ENCODE data around the gene DNAH8.
A peak's percentile ranks its signal among the peaks of the same experiment; 100 is the strongest.

DNAH8 gene

DNA sequence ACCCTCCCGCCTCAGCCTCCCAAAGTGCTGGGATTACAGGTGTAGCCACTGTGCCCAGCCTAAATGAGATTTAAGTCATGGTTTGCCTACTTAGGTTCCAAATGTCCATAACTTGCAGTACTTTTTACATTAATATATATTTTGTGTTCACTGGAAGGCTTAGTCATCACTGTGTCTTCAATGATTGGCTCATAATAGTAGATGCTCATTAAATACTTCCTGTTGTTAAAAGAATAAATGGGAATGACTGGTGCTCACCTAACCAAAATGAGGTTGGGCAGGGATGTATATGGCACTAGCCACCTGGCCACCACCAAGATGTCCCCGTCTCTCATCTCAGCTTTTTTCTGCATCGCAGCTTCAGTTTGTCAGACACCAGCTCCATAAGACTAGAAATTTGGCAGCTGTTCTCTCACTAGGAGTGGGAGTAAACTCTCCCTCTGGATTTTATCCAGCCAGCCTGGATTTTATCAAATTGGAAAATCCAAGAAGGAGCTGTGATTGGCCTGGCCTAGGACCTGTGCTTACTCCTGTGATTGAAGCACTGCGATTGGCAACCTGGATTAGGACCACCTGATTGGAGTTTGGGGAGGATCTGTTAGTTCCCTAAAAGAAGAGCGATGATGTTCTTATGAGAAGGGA lies 11.0 kb upstream of the DNAH8 start:
- H3K9ac ChIP-seq (ENCODE audit: low read depth, low read length): no peak overlapping the region
- H3K27me3 ChIP-seq (ENCODE audit: control insufficient read depth, insufficient read depth, low read length): no peaks in the 10 kb centered on the region
- no peaks in the 10 kb centered on the region for H3K9me3 ChIP-seq (ENCODE audit: control insufficient read depth, insufficient read depth, low read length)
- no peak overlapping the region for H3K4me3 ChIP-seq (ENCODE audit: low read depth, low read length)
- no peaks in the 10 kb centered on the region for H3K4me1 ChIP-seq (ENCODE audit: control insufficient read depth, insufficient read depth, low read length)
- H3K36me3 ChIP-seq (ENCODE audit: control insufficient read depth, insufficient read depth, low read length): peaks cover 3% of the 10 kb centered on the region

DNA sequence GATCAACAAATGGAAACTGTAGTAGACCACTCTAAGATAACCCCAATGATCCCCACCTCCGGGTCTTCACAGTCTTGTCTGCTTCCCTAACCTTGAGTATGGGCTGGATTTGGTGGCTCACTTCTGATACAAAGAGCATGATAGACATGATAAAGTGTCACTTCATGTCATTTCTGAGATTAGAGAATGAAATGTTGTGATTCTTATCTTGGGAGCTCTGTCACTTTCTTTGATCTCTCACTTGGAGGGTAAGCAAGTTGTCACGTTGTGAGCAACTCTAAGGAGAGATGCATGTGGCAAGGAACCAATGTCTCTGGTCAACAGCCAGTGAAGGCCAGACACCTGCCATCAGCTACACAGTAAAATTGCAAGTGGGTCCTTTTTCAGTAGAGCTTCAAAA lies 9.2 kb upstream of the DNAH8 start:
- Histone ChIP-seq H3K27me3 (ENCODE audit: control insufficient read depth, insufficient read depth, low read length) (no peaks in the 10 kb centered on the region), H3K4me3 (ENCODE audit: low read depth, low read length) (no peak overlapping the region), H3K9ac (ENCODE audit: low read depth, low read length) (no peak overlapping the region), H3K9me3 (ENCODE audit: control insufficient read depth, insufficient read depth, low read length) (no peaks in the 10 kb centered on the region), H3K36me3 (ENCODE audit: control insufficient read depth, insufficient read depth, low read length) (no peaks in the 10 kb centered on the region), H3K4me1 (ENCODE audit: control insufficient read depth, insufficient read depth, low read length) (no peaks in the 10 kb centered on the region)

- Histone ChIP-seq H3K4me3 (ENCODE audit: low read depth, low read length) (no peak overlapping the region), H3K4me1 (ENCODE audit: control insufficient read depth, insufficient read depth, low read length) (no peaks in the 10 kb centered on the region), H3K36me3 (ENCODE audit: control insufficient read depth, insufficient read depth, low read length) (no peaks in the 10 kb centered on the region), H3K9me3 (ENCODE audit: control insufficient read depth, insufficient read depth, low read length) (no peaks in the 10 kb centered on the region), H3K27me3 (ENCODE audit: control insufficient read depth, insufficient read depth, low read length) (peaks cover 6% of the 10 kb centered on the region), H3K9ac (ENCODE audit: low read depth, low read length) (no peak overlapping the region)
Measured at GRCh38 chr6:38708496-38708895, 6.6 kb upstream of the DNAH8 start.

- H3K9ac ChIP-seq (ENCODE audit: low read depth, low read length): no peak overlapping the region
- peaks cover 29% of the 10 kb centered on the region for H3K27me3 ChIP-seq (ENCODE audit: control insufficient read depth, insufficient read depth, low read length)
- H3K4me3 ChIP-seq (ENCODE audit: low read depth, low read length): no peak overlapping the region
- H3K4me1 ChIP-seq (ENCODE audit: control insufficient read depth, insufficient read depth, low read length): no peaks in the 10 kb centered on the region
- H3K36me3 ChIP-seq (ENCODE audit: control insufficient read depth, insufficient read depth, low read length): no peaks in the 10 kb centered on the region
- no peaks in the 10 kb centered on the region for H3K9me3 ChIP-seq (ENCODE audit: control insufficient read depth, insufficient read depth, low read length)
Measured at GRCh38 chr6:38713812-38714211, 1.3 kb upstream of the DNAH8 start.

DNA sequence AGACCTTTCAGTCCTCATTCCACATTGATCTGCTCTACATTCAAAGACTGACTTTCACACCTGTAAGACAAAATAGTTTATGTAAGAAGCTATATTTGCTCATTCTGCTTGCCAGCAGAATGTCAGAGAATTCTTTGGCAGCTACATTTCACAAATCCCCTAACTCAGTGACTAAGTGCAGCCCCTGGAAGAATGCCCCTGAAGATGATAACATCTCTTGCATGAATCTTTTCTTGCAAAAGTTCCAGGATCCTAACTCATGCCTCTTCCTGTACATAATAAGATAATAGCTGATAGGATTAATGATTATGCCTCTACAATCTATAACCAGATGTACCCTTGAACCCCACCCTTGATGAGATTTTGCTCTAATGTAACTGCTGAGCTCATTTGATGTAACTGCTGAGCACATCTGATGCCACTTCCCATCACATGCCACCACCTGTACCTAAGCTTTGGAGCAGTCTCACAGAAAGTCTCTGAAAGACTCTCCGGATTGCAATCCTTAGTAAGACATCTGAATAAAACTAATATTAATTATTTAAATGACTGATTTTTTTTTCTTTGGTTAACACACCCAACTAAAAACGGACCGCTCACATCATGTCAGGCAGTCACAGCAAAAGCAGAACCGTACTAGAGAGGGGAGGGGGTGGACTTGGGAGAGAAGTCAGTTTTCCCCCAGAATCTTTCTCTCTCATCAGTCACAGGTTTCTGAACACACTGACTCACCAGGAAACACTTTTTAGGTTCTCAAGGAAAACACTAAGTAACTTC lies 684 bp upstream of the DNAH8 start:
- Histone ChIP-seq H3K4me3 (ENCODE audit: low read depth, low read length) (peak overlapping the region; percentile 43), H3K27me3 (ENCODE audit: control insufficient read depth, insufficient read depth, low read length) (peaks cover 29% of the 10 kb centered on the region)

GRCh38 chr6:38716825-38717224 lies 1.7 kb downstream of the DNAH8 start:
- peaks cover 29% of the 10 kb centered on the region for H3K27me3 ChIP-seq (ENCODE audit: control insufficient read depth, insufficient read depth, low read length)
- no peaks in the 10 kb centered on the region for H3K36me3 ChIP-seq (ENCODE audit: control insufficient read depth, insufficient read depth, low read length)
- H3K9me3 ChIP-seq (ENCODE audit: control insufficient read depth, insufficient read depth, low read length): no peaks in the 10 kb centered on the region
- no peak overlapping the region for H3K9ac ChIP-seq (ENCODE audit: low read depth, low read length)
- H3K4me3 ChIP-seq (ENCODE audit: low read depth, low read length): no peak overlapping the region
- H3K4me1 ChIP-seq (ENCODE audit: control insufficient read depth, insufficient read depth, low read length): no peaks in the 10 kb centered on the region

More for the DNA sequence above, 684 bp upstream of the DNAH8 start:
- H3K9ac ChIP-seq (ENCODE audit: low read depth, low read length): no peak overlapping the region
- no peaks in the 10 kb centered on the region for H3K4me1 ChIP-seq (ENCODE audit: control insufficient read depth, insufficient read depth, low read length)
- H3K9me3 ChIP-seq (ENCODE audit: control insufficient read depth, insufficient read depth, low read length): no peaks in the 10 kb centered on the region
- H3K36me3 ChIP-seq (ENCODE audit: control insufficient read depth, insufficient read depth, low read length): no peaks in the 10 kb centered on the region

GRCh38 chr6:38719358-38719757 lies 4.2 kb downstream of the DNAH8 start:
- Histone ChIP-seq H3K27me3 (ENCODE audit: control insufficient read depth, insufficient read depth, low read length) (peaks cover 16% of the 10 kb centered on the region), H3K4me1 (ENCODE audit: control insufficient read depth, insufficient read depth, low read length) (no peaks in the 10 kb centered on the region), H3K9me3 (ENCODE audit: control insufficient read depth, insufficient read depth, low read length) (no peaks in the 10 kb centered on the region), H3K4me3 (ENCODE audit: low read depth, low read length) (no peak overlapping the region), H3K9ac (ENCODE audit: low read depth, low read length) (no peak overlapping the region), H3K36me3 (ENCODE audit: control insufficient read depth, insufficient read depth, low read length) (no peaks in the 10 kb centered on the region)

- Histone ChIP-seq H3K36me3 (ENCODE audit: control insufficient read depth, insufficient read depth, low read length) (no peaks in the 10 kb centered on the region), H3K9me3 (ENCODE audit: control insufficient read depth, insufficient read depth, low read length) (no peaks in the 10 kb centered on the region), H3K4me1 (ENCODE audit: control insufficient read depth, insufficient read depth, low read length) (no peaks in the 10 kb centered on the region), H3K27me3 (ENCODE audit: control insufficient read depth, insufficient read depth, low read length) (peaks cover 9% of the 10 kb centered on the region), H3K9ac (ENCODE audit: low read depth, low read length) (no peak overlapping the region), H3K4me3 (ENCODE audit: low read depth, low read length) (no peak overlapping the region)
Measured at GRCh38 chr6:38720295-38720694, 5.2 kb downstream of the DNAH8 start.

DNA sequence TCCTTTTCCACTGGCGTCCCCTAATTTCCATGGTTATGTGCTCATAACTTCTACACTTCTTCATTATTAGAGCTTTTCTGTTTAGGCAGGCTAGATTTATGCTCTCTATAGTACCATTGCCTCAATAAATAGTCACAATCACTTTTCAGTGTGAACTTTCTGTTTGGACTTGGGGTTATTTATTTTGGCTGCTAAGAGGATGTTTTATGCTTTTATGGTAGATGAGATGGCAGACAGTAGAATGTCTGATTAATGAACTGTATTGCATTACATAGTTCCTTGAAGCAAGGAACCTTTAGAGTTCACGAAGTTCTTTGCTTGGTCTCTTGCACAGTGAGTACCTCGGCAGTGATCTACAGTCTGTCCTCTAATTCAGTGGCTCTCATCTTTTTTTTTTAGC lies 6.9 kb downstream of the DNAH8 start:
- no peak overlapping the region for H3K4me3 ChIP-seq (ENCODE audit: low read depth, low read length)
- no peaks in the 10 kb centered on the region for H3K9me3 ChIP-seq (ENCODE audit: control insufficient read depth, insufficient read depth, low read length)
- no peaks in the 10 kb centered on the region for H3K4me1 ChIP-seq (ENCODE audit: control insufficient read depth, insufficient read depth, low read length)
- H3K27me3 ChIP-seq (ENCODE audit: control insufficient read depth, insufficient read depth, low read length): no peaks in the 10 kb centered on the region
- H3K9ac ChIP-seq (ENCODE audit: low read depth, low read length): no peak overlapping the region
- no peaks in the 10 kb centered on the region for H3K36me3 ChIP-seq (ENCODE audit: control insufficient read depth, insufficient read depth, low read length)

DNA sequence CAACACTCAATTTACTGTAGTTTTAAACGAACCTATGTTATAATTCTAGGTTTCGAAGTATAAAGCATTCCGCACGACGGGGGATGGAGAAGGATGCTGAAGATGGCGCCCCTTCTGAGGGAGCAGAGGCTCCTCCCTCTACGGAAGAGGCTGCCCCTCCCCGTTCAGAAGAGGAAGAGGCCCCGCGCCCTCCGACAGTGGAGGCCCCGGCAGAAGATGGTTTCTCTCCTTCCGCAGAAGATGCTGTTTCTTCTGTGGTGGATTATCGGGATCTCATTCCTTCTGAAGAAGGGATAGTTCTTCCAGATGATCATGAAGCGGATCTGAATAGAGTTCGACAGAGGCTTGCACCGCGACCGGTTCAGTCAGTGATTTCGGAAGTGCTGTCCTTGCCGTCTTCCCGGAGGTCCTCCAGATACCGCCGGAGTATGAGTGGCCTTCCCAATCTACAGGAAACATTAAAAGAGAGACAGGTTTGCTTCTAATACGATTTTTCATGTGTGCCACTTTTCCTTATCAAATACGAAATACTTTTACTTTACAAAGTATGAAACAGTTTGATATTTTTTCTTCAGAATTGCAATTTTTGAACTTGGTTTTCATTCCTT lies 7.7 kb downstream of the DNAH8 start:
- Histone ChIP-seq H3K4me3 (ENCODE audit: low read depth, low read length) (no peak overlapping the region), H3K4me1 (ENCODE audit: control insufficient read depth, insufficient read depth, low read length) (no peaks in the 10 kb centered on the region), H3K27me3 (ENCODE audit: control insufficient read depth, insufficient read depth, low read length) (no peaks in the 10 kb centered on the region), H3K9me3 (ENCODE audit: control insufficient read depth, insufficient read depth, low read length) (no peaks in the 10 kb centered on the region), H3K36me3 (ENCODE audit: control insufficient read depth, insufficient read depth, low read length) (no peaks in the 10 kb centered on the region), H3K9ac (ENCODE audit: low read depth, low read length) (no peak overlapping the region)

DNA sequence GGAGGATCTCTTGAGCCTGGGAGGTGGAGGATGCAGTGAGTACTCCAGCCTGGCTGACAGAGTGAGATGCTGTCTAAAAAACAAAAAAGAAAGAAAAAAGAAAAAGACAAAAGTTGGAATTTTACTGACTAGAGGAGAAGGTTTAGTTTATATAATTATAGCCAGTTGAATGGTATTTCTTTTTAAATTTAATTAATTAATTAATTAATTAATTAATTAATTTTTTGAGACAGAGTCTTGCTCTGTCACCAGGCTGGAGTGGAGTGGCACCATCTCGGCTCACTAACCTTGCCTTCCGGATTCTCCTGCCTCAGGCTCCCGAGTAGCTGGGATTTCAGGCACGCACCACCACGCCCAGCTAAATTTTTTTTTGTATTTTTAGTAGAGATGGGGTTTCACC lies 8.7 kb downstream of the DNAH8 start:
- H3K27me3 ChIP-seq (ENCODE audit: control insufficient read depth, insufficient read depth, low read length): no peaks in the 10 kb centered on the region
- no peaks in the 10 kb centered on the region for H3K9me3 ChIP-seq (ENCODE audit: control insufficient read depth, insufficient read depth, low read length)
- H3K36me3 ChIP-seq (ENCODE audit: control insufficient read depth, insufficient read depth, low read length): no peaks in the 10 kb centered on the region
- H3K4me3 ChIP-seq (ENCODE audit: low read depth, low read length): no peak overlapping the region
- no peaks in the 10 kb centered on the region for H3K4me1 ChIP-seq (ENCODE audit: control insufficient read depth, insufficient read depth, low read length)
- H3K9ac ChIP-seq (ENCODE audit: low read depth, low read length): no peak overlapping the region

DNA sequence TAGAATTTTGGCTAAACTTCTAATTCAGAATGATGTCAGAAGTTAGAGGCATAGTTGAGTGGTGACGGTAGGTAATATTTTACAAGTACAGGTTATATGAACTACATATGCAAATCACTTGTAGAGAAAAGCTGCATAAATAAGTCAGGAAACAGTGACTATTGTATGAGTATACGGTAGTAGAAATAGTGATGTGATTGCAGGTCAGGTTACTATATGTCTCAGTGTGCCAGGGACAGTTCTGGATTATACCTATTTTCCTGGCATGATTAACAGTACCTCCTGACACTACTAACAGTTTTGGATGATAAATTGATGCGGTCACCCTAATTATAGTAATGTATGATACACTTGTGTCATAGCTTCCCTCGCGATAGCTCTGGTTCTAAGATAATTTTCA lies 9.2 kb downstream of the DNAH8 start:
- H3K4me3 ChIP-seq (ENCODE audit: low read depth, low read length): no peak overlapping the region
- H3K4me1 ChIP-seq (ENCODE audit: control insufficient read depth, insufficient read depth, low read length): no peaks in the 10 kb centered on the region
- H3K27me3 ChIP-seq (ENCODE audit: control insufficient read depth, insufficient read depth, low read length): no peaks in the 10 kb centered on the region
- no peaks in the 10 kb centered on the region for H3K9me3 ChIP-seq (ENCODE audit: control insufficient read depth, insufficient read depth, low read length)
- no peaks in the 10 kb centered on the region for H3K36me3 ChIP-seq (ENCODE audit: control insufficient read depth, insufficient read depth, low read length)
- H3K9ac ChIP-seq (ENCODE audit: low read depth, low read length): no peak overlapping the region

Data from iPS-15b (cell line).